ENCODE measurements around the gene EPHB2.

DNA sequence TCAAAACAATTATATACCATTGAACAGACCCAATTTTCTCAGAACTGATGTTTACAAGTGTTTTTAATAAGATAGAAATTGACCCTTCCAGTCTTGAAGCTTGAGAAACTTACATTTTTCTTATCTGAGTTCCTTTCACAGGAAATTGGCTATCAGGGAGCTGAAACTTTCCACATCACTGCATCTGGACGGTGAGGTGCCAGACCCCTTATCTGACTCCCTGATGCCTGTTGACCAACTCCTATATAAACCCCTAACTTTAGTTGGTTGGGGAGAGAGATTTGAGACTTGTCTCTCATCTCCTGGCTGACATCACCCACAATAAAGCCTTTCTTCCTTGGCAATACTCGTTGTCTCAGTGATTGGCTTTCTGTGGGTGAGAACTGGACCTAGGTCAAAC, 230.6 kb downstream of the EPHB2 start:
- TF ChIP-seq, protein P1, sequence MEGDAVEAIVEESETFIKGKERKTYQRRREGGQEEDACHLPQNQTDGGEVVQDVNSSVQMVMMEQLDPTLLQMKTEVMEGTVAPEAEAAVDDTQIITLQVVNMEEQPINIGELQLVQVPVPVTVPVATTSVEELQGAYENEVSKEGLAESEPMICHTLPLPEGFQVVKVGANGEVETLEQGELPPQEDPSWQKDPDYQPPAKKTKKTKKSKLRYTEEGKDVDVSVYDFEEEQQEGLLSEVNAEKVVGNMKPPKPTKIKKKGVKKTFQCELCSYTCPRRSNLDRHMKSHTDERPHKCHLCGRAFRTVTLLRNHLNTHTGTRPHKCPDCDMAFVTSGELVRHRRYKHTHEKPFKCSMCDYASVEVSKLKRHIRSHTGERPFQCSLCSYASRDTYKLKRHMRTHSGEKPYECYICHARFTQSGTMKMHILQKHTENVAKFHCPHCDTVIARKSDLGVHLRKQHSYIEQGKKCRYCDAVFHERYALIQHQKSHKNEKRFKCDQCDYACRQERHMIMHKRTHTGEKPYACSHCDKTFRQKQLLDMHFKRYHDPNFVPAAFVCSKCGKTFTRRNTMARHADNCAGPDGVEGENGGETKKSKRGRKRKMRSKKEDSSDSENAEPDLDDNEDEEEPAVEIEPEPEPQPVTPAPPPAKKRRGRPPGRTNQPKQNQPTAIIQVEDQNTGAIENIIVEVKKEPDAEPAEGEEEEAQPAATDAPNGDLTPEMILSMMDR (IDR thresholded peaks at IDR 0.05; ENCODE audit: low read depth, low read length), result no peak
- TF ChIP-seq POLR2A (IDR thresholded peaks at IDR 0.05; ENCODE audit: extremely low read depth, insufficient read length) (no peak), MYC (IDR thresholded peaks at IDR 0.05; ENCODE audit: low read depth, low read length) (no peak)
